Activated CD8-positive, alpha-beta T cell treated with anti-CD3 and anti-CD28 coated beads for 36 hours (primary cell): ENCODE data around the gene ZC3H10. TPM values are rescaled to one million over a fixed set of nuclear protein-coding genes. Genes with fewer than 3 reads are reported as not detected.
A peak's percentile ranks its signal among the peaks of the same experiment; 100 is the strongest.

ENCODE experiments used
- ATAC-seq: fragments of 200-7000 bp; cut with Tn5 transposase; one replicate; pipeline ENCODE4 v1.10.0; 2021; ENCODE audit warnings: mild to moderate bottlenecking, moderate library complexity
- CTCF ChIA-PET: fragments of 350-600 bp; sonication (Branson Sonifier 250); formaldehyde crosslinking; loops from one replicate; lab custom pipeline; 2021; ENCODE audit warnings: antibody characterized with exemption; lab: Charles Lee
- POLR2A ChIA-PET: fragments of 350-600 bp; sonication (Branson Sonifier 250); formaldehyde crosslinking; loops from one replicate; lab custom pipeline; 2021; ENCODE audit warnings: antibody characterized with exemption; lab: Charles Lee
- DNase-seq: peaks from one replicate; pipeline ENCODE4 v3.0.0-alpha.2; 2020
- H3K27ac Mint-ChIP-seq: one replicate; pipeline ENCODE4 v1.8.0; 2021; ENCODE audit warnings: mild to moderate bottlenecking, mixed read lengths
- H3K27me3 Mint-ChIP-seq: one replicate; pipeline ENCODE4 v1.8.0; 2021; ENCODE audit warnings: mixed read lengths
- H3K36me3 Mint-ChIP-seq: one replicate; pipeline ENCODE4 v1.8.0; 2021; ENCODE audit warnings: low read depth, mixed read lengths
- H3K4me1 Mint-ChIP-seq: one replicate; pipeline ENCODE4 v1.8.0; 2021; ENCODE audit warnings: low read depth, mixed read lengths
- H3K4me3 Mint-ChIP-seq: one replicate; pipeline ENCODE4 v1.8.0; 2021; ENCODE audit warnings: mild to moderate bottlenecking, moderate library complexity, mixed read lengths
- H3K9me3 Mint-ChIP-seq: one replicate; pipeline ENCODE4 v1.8.0; 2021; ENCODE audit warnings: mixed read lengths
- intact Hi-C: fragments of 100-400 bp; cut with micrococcal nuclease; formaldehyde crosslinking; loops from one replicate; pipeline ENCODE4 v1.10.0; 2022
- total RNA-seq, 2 experiments: library from RNA; stranded (reverse); gene quantifications; one replicate each; pipeline ENCODE4 v1.2.3, GENCODE V29; 2021
- TF ChIP-seq, protein P1 (sequence below): fragments of 200-600 bp; IDR thresholded peaks from one replicate; pipeline ENCODE4 v1.8.0; 2022; ENCODE audit warnings: antibody characterized with exemption, mild to moderate bottlenecking

ZC3H10 gene
- total RNA-seq, 2 experiments from 2014 or later: 6.8 to 7.2 TPM

DNA sequence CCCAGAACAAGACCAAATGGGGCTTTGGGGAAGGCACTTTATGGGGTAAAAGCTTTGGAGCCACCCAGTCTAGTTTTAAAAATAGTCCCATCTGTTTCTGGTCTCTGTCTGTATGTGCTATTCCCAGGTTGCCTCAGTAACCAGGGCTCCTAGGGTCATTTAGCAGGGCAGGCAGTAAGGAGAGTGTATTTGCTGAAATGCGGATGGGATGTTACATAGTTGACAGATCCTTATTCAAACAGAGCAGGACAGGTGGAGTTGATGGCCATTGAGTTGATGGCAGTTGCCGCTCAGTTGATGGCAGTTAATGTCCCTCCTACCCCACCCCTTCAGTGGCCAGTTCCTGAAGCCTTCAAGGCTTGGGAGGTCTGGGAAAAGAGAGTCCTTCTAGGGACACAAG lies 4.6 kb downstream of the ZC3H10 start:
- Mint-ChIP-seq H3K4me1 (peaks cover 38% of the 10 kb centered on the region), H3K9me3 (no peaks in the 10 kb centered on the region), H3K27ac (peak overlapping the region; percentile 4), H3K4me3 (no peak overlapping the region), H3K36me3 (peaks cover 14% of the 10 kb centered on the region), H3K27me3 (no peaks in the 10 kb centered on the region)
- ChIA-PET POLR2A (interaction anchor here (0.9 kb wide), 1 partner anchor 12 kb away, joined by 3 read pairs; no protein-coding TSS in a partner anchor), CTCF (interaction anchor here (2.3 to 9.5 kb wide), 2 partner anchors 67 to 136 kb away, joined by 5 to 110 read pairs; partner anchors contain the start of genes ANKRD52 and SMARCC2)
- ATAC-seq (no peak), DNase-seq (no peak)
- intact Hi-C loops: loop anchor here (10.0 kb wide), 1 partner anchor 132 kb away; the partner anchor contains the start of gene ANKRD52
- TF ChIP-seq, protein P1, sequence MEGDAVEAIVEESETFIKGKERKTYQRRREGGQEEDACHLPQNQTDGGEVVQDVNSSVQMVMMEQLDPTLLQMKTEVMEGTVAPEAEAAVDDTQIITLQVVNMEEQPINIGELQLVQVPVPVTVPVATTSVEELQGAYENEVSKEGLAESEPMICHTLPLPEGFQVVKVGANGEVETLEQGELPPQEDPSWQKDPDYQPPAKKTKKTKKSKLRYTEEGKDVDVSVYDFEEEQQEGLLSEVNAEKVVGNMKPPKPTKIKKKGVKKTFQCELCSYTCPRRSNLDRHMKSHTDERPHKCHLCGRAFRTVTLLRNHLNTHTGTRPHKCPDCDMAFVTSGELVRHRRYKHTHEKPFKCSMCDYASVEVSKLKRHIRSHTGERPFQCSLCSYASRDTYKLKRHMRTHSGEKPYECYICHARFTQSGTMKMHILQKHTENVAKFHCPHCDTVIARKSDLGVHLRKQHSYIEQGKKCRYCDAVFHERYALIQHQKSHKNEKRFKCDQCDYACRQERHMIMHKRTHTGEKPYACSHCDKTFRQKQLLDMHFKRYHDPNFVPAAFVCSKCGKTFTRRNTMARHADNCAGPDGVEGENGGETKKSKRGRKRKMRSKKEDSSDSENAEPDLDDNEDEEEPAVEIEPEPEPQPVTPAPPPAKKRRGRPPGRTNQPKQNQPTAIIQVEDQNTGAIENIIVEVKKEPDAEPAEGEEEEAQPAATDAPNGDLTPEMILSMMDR: no peak

DNA sequence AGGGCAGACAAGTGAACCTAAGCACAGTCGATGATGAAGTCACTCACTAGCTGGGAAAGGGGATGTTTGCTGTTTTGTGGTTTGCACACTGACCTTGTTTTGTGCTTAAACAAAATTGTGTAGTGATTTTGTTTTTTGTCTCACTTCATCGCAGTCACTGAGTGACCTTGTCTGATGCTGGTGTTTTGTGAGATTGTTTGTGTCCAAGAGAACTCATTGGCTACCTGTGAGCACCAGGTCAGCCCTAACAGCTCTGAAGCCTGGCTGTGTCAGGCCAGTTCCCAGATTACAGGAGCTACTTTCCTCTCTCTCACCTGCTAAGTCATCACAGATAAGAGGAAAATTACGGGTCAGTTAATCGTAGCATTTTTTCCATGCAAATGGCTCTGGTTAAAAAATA lies 6.1 kb downstream of the ZC3H10 start:
- ChIA-PET CTCF (interaction anchor here (1.0 to 9.5 kb wide), 8 partner anchors 18 to 340 kb away, joined by 3 to 110 read pairs (median 4); partner anchors contain the start of genes ANKRD52, MYL6, MYL6B and SMARCC2), POLR2A (interaction anchor here (0.6 to 5.3 kb wide), 8 partner anchors 7 to 65 kb away, joined by 3 to 21 read pairs (median 4); partner anchors contain the start of genes MYL6B, PA2G4 and SMARCC2)
- Mint-ChIP-seq H3K4me1 (peaks cover 35% of the 10 kb centered on the region), H3K4me3 (no peak overlapping the region), H3K27me3 (no peaks in the 10 kb centered on the region), H3K36me3 (peaks cover 10% of the 10 kb centered on the region), H3K27ac (peak overlapping the region; percentile 51), H3K9me3 (no peaks in the 10 kb centered on the region)
- ATAC-seq (no peak), DNase-seq (no peak)
- intact Hi-C loops: loop anchor here (10.0 kb wide), 1 partner anchor 131 kb away; the partner anchor contains the start of gene ANKRD52
- TF ChIP-seq, protein P1: no peak

DNA sequence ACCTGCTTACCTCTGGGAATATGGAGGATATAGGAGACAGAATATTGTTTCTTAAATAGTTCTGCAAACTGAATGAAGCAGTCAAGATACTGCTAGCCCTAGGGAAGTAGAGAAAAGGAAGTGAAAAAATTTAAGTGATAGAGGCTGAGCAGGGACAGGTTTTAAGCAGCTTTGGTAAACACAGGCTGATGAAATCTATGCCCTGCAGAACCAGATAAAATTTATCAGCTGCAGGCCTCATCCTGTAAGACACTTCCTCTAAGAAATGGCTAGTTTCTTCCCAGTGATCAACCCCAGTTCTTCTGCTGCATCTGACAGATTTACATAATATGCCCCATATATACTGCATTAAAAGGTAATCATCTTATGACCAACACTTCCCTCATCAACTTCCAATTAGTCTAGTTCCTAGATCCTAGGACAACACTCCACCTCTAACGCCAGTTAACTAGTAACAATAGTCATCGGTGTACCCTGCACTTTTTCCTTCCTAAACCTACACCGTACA lies 8.7 kb downstream of the ZC3H10 start:
- CTCF ChIA-PET: interaction anchor here (1.0 to 9.5 kb wide), 18 partner anchors 8 to 233 kb away, joined by 3 to 110 read pairs (median 6); partner anchors contain the start of genes ANKRD52, MYL6B, RNF41 and RPL41

DNA sequence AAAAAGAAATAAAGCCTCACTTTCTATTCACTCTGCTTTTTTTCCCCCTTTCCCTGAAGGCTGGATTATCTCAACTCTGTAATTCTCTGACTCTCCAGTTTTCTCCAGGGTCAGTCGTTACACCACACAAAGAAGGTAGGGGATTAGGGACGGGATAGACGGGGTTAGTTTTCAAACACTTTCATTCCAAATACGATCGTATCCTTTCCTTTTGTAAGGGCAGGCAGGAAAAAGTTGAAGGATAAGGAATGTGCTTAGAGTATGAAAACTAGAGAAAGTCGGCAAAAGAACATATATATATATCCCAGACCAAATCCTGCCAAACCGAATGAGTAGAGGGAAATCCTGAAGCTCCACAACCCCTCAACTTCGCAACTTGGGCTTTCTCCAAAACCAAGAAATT lies 9.4 kb downstream of the ZC3H10 start:
- Mint-ChIP-seq H3K27ac (peak overlapping the region; percentile 93), H3K36me3 (peaks cover 31% of the 10 kb centered on the region), H3K4me3 (peak overlapping the region; percentile 84), H3K9me3 (no peaks in the 10 kb centered on the region), H3K4me1 (peaks cover 51% of the 10 kb centered on the region), H3K27me3 (no peaks in the 10 kb centered on the region)
- no peak for ATAC-seq
- ChIA-PET POLR2A (interaction anchor here (0.8 to 5.7 kb wide), 10 partner anchors 10 to 623 kb away, joined by 3 to 75 read pairs (median 14); partner anchors contain the start of genes MYL6B, PA2G4, RPL41 and SMARCC2), CTCF (interaction anchor here (1.0 to 9.5 kb wide), 12 partner anchors 9 to 172 kb away, joined by 3 to 110 read pairs (median 6); partner anchors contain the start of genes CS, MYL6B, PA2G4 and RNF41)
- intact Hi-C loops: loop anchor here (10.0 kb wide), 1 partner anchor 127 kb away; the partner anchor contains the start of gene ANKRD52
- TF ChIP-seq, protein P1: no peak
- no peak for DNase-seq

More for the DNA sequence above, 8.7 kb downstream of the ZC3H10 start:
- Mint-ChIP-seq H3K36me3 (peaks cover 24% of the 10 kb centered on the region), H3K4me1 (peaks cover 44% of the 10 kb centered on the region), H3K4me3 (peak overlapping the region; percentile 84), H3K27ac (peak overlapping the region; percentile 93), H3K27me3 (no peaks in the 10 kb centered on the region), H3K9me3 (no peaks in the 10 kb centered on the region)
- TF ChIP-seq, protein P1: no peak
- intact Hi-C loops: loop anchor here (10.0 kb wide), 1 partner anchor 128 kb away; the partner anchor contains the start of gene ANKRD52
- ATAC-seq: no peak
- no peak for DNase-seq
- POLR2A ChIA-PET: interaction anchor here (0.8 to 5.7 kb wide), 6 partner anchors 9 to 62 kb away, joined by 3 to 75 read pairs (median 9); partner anchors contain the start of genes MYL6B, PA2G4, RPL41 and SMARCC2
